ENCODE data around the gene TSFM.

DNA sequence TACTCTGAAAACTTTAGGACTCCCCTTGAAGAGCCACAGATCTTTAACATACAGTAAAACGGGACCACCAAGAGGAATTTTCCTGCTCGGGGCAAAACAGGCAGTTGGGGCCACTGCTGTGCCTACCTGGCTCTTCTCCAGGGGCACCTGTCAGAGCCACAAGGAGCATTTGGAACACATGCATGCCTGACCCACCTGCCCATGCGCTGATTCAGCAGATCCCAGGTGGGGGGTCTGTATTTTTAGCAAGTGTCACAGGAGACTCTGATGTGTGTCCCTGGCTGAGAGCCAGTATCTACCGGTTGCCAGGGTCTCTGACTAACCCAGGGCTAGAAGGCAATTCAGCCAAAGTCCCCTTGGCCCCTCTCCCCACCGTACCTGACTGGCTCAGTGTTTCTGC lies 57.4 kb downstream of the TSFM start:
- TF ChIP-seq TAF1 (IDR thresholded peaks at IDR 0.05; ENCODE audit: control insufficient read depth, extremely low read depth, insufficient read depth, low read length, severe bottlenecking) (no peak), POLR2A (conservative IDR thresholded peaks at IDR 0.05) (no peak), EP400 (IDR thresholded peaks at IDR 0.05) (no peak), CEBPG (CRISPR knock-in tag; IDR thresholded peaks at IDR 0.05) (no peak), CEBPG (tag; conservative IDR thresholded peaks at IDR 0.05 in 1 of 2, IDR thresholded peaks at IDR 0.05 in 1 of 2) (no peak), ZNF143 (CRISPR knock-in tag; IDR thresholded peaks at IDR 0.05) (no peak), ZBTB17 (CRISPR knock-in tag; IDR thresholded peaks at IDR 0.05) (no peak)

Data from K562 (cell line).